GM19468 (cell line): ENCODE data around the gene ZNF740.

ENCODE experiments used
- ATAC-seq: cut with Tn5 transposase; IDR thresholded peaks from one replicate; pipeline ENCODE4 v1.9.1; 2021; ENCODE audit warnings: mild to moderate bottlenecking, moderate library complexity, moderate number of reproducible peaks; ENCODE audit not compliant: unreplicated experiment; ENCODE audit errors: extremely low read depth

Gene ZNF740

DNA sequence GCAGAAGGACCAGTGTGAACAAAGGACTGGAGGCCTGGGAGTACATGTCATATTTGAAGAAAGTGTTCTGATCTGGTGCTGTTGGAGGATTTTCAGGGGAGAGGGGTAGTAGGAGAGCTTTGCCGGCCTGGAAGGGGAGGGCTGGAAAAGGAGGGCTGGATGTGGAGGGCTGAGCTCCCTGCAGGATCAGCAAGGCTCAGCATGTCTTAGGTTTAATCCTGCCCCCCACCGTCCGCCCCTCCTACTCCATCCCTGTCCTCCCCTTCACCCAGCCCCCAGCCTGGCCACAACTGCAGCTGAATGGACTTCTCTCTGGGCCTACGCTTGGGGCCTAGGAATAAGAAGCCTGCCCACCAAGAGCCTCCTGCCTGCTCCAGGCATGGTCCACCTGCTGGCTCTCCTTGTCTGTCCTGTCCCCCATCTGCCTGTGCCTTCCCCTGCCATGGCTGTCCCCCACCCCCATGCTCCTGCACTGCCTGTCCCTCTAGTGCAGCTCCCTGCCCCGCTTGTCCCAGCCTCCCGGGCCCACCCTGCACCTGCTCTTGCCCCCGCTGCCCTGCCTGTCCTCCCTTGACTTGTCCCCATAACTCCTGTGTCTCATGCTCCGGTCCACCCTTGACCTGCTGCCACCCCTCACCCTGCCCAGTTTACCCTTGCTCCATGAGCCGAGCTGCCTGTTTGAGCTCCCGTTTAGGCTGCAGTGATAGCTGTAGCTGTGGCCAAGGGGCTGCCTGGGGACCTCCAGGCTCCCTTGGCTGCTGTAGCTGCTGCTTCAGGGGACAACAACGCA is 61.3 kb downstream of the ZNF740 start:
- ATAC-seq, result no peak

DNA sequence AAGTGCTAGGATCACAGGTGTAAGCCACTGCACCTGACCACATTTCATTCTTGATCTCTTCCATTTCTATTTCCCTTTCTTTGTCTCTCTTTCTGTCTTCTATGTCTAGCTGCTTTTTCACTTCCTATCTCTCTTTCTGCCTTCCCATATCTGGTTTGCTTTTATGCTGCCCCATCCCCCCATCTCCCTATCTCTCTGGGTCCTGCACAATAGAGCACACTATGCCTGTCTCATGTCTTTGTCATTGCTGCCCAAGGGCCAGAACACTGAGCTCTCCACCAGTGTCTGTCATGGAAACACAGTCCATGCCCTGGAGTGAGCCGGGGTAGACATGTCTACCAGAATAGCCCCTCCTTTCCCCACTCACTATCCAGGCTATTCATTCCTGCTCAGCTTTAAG is 63.8 kb downstream of the ZNF740 start:
- ATAC-seq, result no peak
